Neuronal stem cell (in vitro differentiated cells): ENCODE data around the gene ADAM22.

ENCODE experiments used
- DNase-seq: peaks from one replicate; pipeline ENCODE4 v3.0.0-alpha.2; 2013; ENCODE audit warnings: low spot score
- H2AFZ ChIP-seq: one replicate; pipeline ENCODE4 v1.6.1; 2013; ENCODE audit warnings: mild to moderate bottlenecking, low read length, inconsistent platforms
- H2AK5ac ChIP-seq: 2 replicates; pipeline ENCODE4 v1.6.1; 2013; ENCODE audit warnings: low read depth, mild to moderate bottlenecking, inconsistent platforms, low read length, moderate library complexity, mixed read lengths
- H2BK120ac ChIP-seq: 2 replicates; pipeline ENCODE4 v1.6.1; 2013; ENCODE audit warnings: low read depth, mild to moderate bottlenecking, inconsistent platforms, low read length, moderate library complexity, mixed read lengths
- H2BK12ac ChIP-seq: one replicate; pipeline ENCODE4 v1.6.1; 2013; ENCODE audit warnings: low read length, inconsistent platforms
- H2BK15ac ChIP-seq: 2 replicates; pipeline ENCODE4 v1.6.1; 2013; ENCODE audit warnings: mild to moderate bottlenecking, low read length, inconsistent platforms, mixed read lengths
- H2BK5ac ChIP-seq: one replicate; pipeline ENCODE4 v1.6.1; 2013; ENCODE audit warnings: inconsistent platforms, mild to moderate bottlenecking, low read length, moderate library complexity
- H3K14ac ChIP-seq: one replicate; pipeline ENCODE4 v1.6.1; 2013; ENCODE audit warnings: low read length, inconsistent platforms
- H3K18ac ChIP-seq: 2 replicates; pipeline ENCODE4 v1.6.1; 2013; ENCODE audit warnings: low read length, inconsistent platforms
- H3K23ac ChIP-seq: 2 replicates; pipeline ENCODE4 v1.6.1; 2013; ENCODE audit warnings: low read depth, mild to moderate bottlenecking, mixed read lengths, low read length, inconsistent platforms; ENCODE audit not compliant: poor library complexity
- H3K27ac ChIP-seq: replicated peaks from 3 replicates; pipeline ENCODE4 v1.5.1; 2013; ENCODE audit warnings: low read length, inconsistent platforms
- H3K27me3 ChIP-seq, 3 experiments: 2 replicates each; pipeline ENCODE4 v1.6.1; 2013; ENCODE audit warnings: low read length in 3 of 3, mild to moderate bottlenecking in 2 of 3, inconsistent platforms in 1 of 3, low read depth in 1 of 3, mixed read lengths in 1 of 3, moderate library complexity in 1 of 3; ENCODE audit not compliant: control insufficient read depth in 3 of 3, insufficient read depth in 3 of 3
- H3K36me3 ChIP-seq, 2 donors: replicated peaks in 1 of 2; 2 replicates each; pipeline ENCODE4 v1.6.1; 2013; ENCODE audit warnings: low read length in 2 of 2; ENCODE audit not compliant: control insufficient read depth in 2 of 2, insufficient read depth in 2 of 2
- H3K4ac ChIP-seq: 2 replicates; pipeline ENCODE4 v1.6.1; 2013; ENCODE audit warnings: inconsistent platforms, mild to moderate bottlenecking, low read length, moderate library complexity
- H3K4me1 ChIP-seq, 2 donors: 1 replicate in 1 of 2; 2 replicates in 1 of 2; pipeline ENCODE4 v1.6.1; 2013; ENCODE audit warnings: low read length in 2 of 2, low read depth in 1 of 2; ENCODE audit not compliant: control insufficient read depth in 2 of 2, insufficient read depth in 1 of 2
- H3K4me2 ChIP-seq: one replicate; pipeline ENCODE4 v1.6.1; 2013; ENCODE audit warnings: mild to moderate bottlenecking, low read length, inconsistent platforms; ENCODE audit not compliant: insufficient read depth, poor library complexity, severe bottlenecking
- H3K4me3 ChIP-seq, 2 donors: 2 replicates each; pipeline ENCODE4 v1.5.1; 2013; ENCODE audit warnings: low read length in 2 of 2, mild to moderate bottlenecking in 2 of 2, inconsistent platforms in 1 of 2, moderate library complexity in 1 of 2
- H3K79me1 ChIP-seq: one replicate; pipeline ENCODE4 v1.6.1; 2013; ENCODE audit warnings: low read depth, mild to moderate bottlenecking, inconsistent platforms, low read length, moderate library complexity
- H3K9ac ChIP-seq: one replicate; pipeline ENCODE4 v1.6.1; 2013; ENCODE audit warnings: mild to moderate bottlenecking, low read depth, low read length, inconsistent platforms; ENCODE audit not compliant: poor library complexity
- H3K9me3 ChIP-seq, 2 donors: replicated peaks in 1 of 2; 2 replicates each; pipeline versions ENCODE3 to v1.6.1; 2013; ENCODE audit warnings: low read length in 2 of 2, mild to moderate bottlenecking in 2 of 2, inconsistent platforms in 1 of 2, low read depth in 1 of 2, mixed read lengths in 1 of 2, moderate library complexity in 1 of 2; ENCODE audit not compliant: control insufficient read depth in 2 of 2, insufficient read depth in 1 of 2
- H4K8ac ChIP-seq: one replicate; pipeline ENCODE4 v1.6.1; 2013; ENCODE audit warnings: low read depth, mild to moderate bottlenecking, inconsistent platforms, low read length, moderate library complexity
- H4K91ac ChIP-seq: one replicate; pipeline ENCODE4 v1.6.1; 2013; ENCODE audit warnings: low read length, low read depth, mild to moderate bottlenecking, inconsistent platforms; ENCODE audit not compliant: poor library complexity
- WGBS, 2 donors: extraction: QIAGEN DNeasy Blood & Tissue Kit; methylation state at CpG; one replicate each; pipeline ENCODE4 v1.1.7; 2013; ENCODE audit warnings: missing lambda C conversion rate in 2 of 2, mixed read lengths in 1 of 2; ENCODE audit not compliant: insufficient read length in 2 of 2, insufficient replicate concordance in 1 of 2; ENCODE audit errors: extremely low coverage in 2 of 2; 5-methylcytosine and 5-hydroxymethylcytosine counted together

The ADAM22 gene

GRCh38 chr7:88151119-88151790, 217.2 kb downstream of the ADAM22 start:
- DNase-seq, result no peak
- no peak overlapping the region for H3K23ac ChIP-seq
- WGBS, 2 donors, result no CpG with 5 or more reads among the region's 7 CpGs

GRCh38 chr7:88153378-88153777, 219.3 kb downstream of the ADAM22 start:
- H3K27me3 ChIP-seq, result no peaks in the 10 kb centered on the region
- no peak overlapping the region for H2BK120ac ChIP-seq
- H2AK5ac ChIP-seq, result no peak overlapping the region
- H3K36me3 ChIP-seq, result peaks cover 0 to 2% of the 10 kb centered on the region in 2 donors
- no peaks in the 10 kb centered on the region for H3K79me1 ChIP-seq
- H3K9ac ChIP-seq, result no peak overlapping the region
- peaks cover 0 to 8% of the 10 kb centered on the region in 2 donors for H3K9me3 ChIP-seq
- no peak overlapping the region for H2AFZ ChIP-seq
- H3K4me2 ChIP-seq, result no peak overlapping the region
- no peak overlapping the region for H2BK12ac ChIP-seq
- no peak overlapping the region for H3K27ac ChIP-seq
- no peak overlapping the region for H3K18ac ChIP-seq
- peaks cover 0 to 7% of the 10 kb centered on the region in 2 donors for H3K4me1 ChIP-seq
- no peak overlapping the region for H3K4ac ChIP-seq
- no peak overlapping the region for H3K4me3 ChIP-seq
- no peak overlapping the region for H4K91ac ChIP-seq
- H4K8ac ChIP-seq, result no peak overlapping the region
- DNase-seq, result no peak
- H2BK15ac ChIP-seq, result no peak overlapping the region
- no peak overlapping the region for H2BK5ac ChIP-seq
- no peak overlapping the region for H3K14ac ChIP-seq
- no peak overlapping the region for H3K23ac ChIP-seq

More at GRCh38 chr7:88151119-88151790, 217.2 kb downstream of the ADAM22 start:
- Histone ChIP-seq H3K27me3 (no peaks in the 10 kb centered on the region), H3K4me2 (no peak overlapping the region), H2BK5ac (no peak overlapping the region), H4K8ac (no peak overlapping the region), H2AK5ac (no peak overlapping the region), H3K36me3 (peaks cover 0 to 2% of the 10 kb centered on the region in 2 donors), H2AFZ (no peak overlapping the region), H2BK15ac (no peak overlapping the region), H2BK120ac (no peak overlapping the region), H3K9ac (no peak overlapping the region), H4K91ac (no peak overlapping the region), H3K4ac (no peak overlapping the region), H3K9me3 (no peaks in the 10 kb centered on the region), H2BK12ac (no peak overlapping the region), H3K18ac (no peak overlapping the region), H3K27ac (no peak overlapping the region), H3K4me3 (no peak overlapping the region), H3K14ac (no peak overlapping the region), H3K4me1 (no peaks in the 10 kb centered on the region), H3K79me1 (no peaks in the 10 kb centered on the region)

GRCh38 chr7:88155756-88156155, 221.7 kb downstream of the ADAM22 start:
- Histone ChIP-seq H3K9ac (no peak overlapping the region), H2BK15ac (no peak overlapping the region), H3K23ac (no peak overlapping the region), H2BK5ac (no peak overlapping the region), H4K8ac (no peak overlapping the region), H3K14ac (no peak overlapping the region), H2AK5ac (no peak overlapping the region), H3K9me3 (peaks cover 0 to 20% of the 10 kb centered on the region in 2 donors), H2BK120ac (no peak overlapping the region), H3K4me2 (no peak overlapping the region), H3K18ac (no peak overlapping the region), H2BK12ac (no peak overlapping the region), H3K27me3 (no peaks in the 10 kb centered on the region), H3K36me3 (peaks cover 0 to 2% of the 10 kb centered on the region in 2 donors), H3K79me1 (no peaks in the 10 kb centered on the region), H4K91ac (no peak overlapping the region), H3K4me3 (no peak overlapping the region), H3K27ac (no peak overlapping the region), H3K4ac (no peak overlapping the region), H3K4me1 (peaks cover 0 to 7% of the 10 kb centered on the region in 2 donors), H2AFZ (no peak overlapping the region)
- 100% methylated on average over 1 of the region's 4 CpGs; no CpG with 5 or more reads in 1 of the 2 donors for WGBS, 2 donors
- DNase-seq, result no peak

GRCh38 chr7:88156356-88156755, 222.3 kb downstream of the ADAM22 start:
- no peaks in the 10 kb centered on the region for H3K27me3 ChIP-seq
- H3K36me3 ChIP-seq, result peaks cover 0 to 2% of the 10 kb centered on the region in 2 donors
- no peak overlapping the region for H4K91ac ChIP-seq
- no peak overlapping the region for H2BK5ac ChIP-seq
- WGBS, 2 donors, result no CpG with 5 or more reads among the region's 1 CpG
- H2AK5ac ChIP-seq, result no peak overlapping the region
- no peak overlapping the region for H3K4me2 ChIP-seq
- H3K23ac ChIP-seq, result no peak overlapping the region
- peaks cover 0 to 7% of the 10 kb centered on the region in 2 donors for H3K4me1 ChIP-seq
- no peak overlapping the region for H3K9ac ChIP-seq
- no peak overlapping the region for H2AFZ ChIP-seq
- no peak overlapping the region for H3K27ac ChIP-seq
- no peak overlapping the region for H3K14ac ChIP-seq
- peaks cover 0 to 20% of the 10 kb centered on the region in 2 donors for H3K9me3 ChIP-seq
- no peak overlapping the region for H2BK12ac ChIP-seq
- H3K4me3 ChIP-seq, result no peak overlapping the region
- H3K79me1 ChIP-seq, result no peaks in the 10 kb centered on the region
- H2BK120ac ChIP-seq, result no peak overlapping the region
- no peak overlapping the region for H4K8ac ChIP-seq
- no peak overlapping the region for H2BK15ac ChIP-seq
- no peak overlapping the region for H3K4ac ChIP-seq
- H3K18ac ChIP-seq, result no peak overlapping the region
- no peak for DNase-seq
